Panc1 (cell line): ENCODE results near the gene NNT. TPM values are rescaled to one million over a fixed set of nuclear protein-coding genes. Genes with fewer than 3 reads are reported as not detected.

ENCODE experiments used
- ATAC-seq: fragments of 200-7000 bp; cut with Tn5 transposase; 2 replicates; pipeline ENCODE4 v1.9.1; 2020; ENCODE audit warnings: mild to moderate bottlenecking, moderate library complexity
- BruUV-seq: library from RNA; stranded (reverse); fragments of 400-500 nt; replicated peaks from 2 replicates; lab custom pipeline; 2021; lab: Mats Ljungman, UMichigan
- CTCF ChIA-PET: fragments of 300-600 bp; sonication (Branson Sonifier 250); formaldehyde crosslinking; loops from one replicate; lab custom pipeline; 2022; ENCODE audit warnings: antibody characterized with exemption; lab: Charles Lee
- POLR2A ChIA-PET: fragments of 300-600 bp; sonication (Branson Sonifier 250); formaldehyde crosslinking; loops from one replicate; lab custom pipeline; 2022; ENCODE audit warnings: antibody characterized with exemption; lab: Charles Lee
- DNase-seq: peaks from one replicate; pipeline ENCODE4 v3.0.0-alpha.2; 2010; ENCODE audit warnings: low read depth, low spot score
- H3K27ac ChIP-seq: 2 replicates; pipeline ENCODE4 v1.5.1; 2011; ENCODE audit warnings: mild to moderate bottlenecking, low read length, inconsistent platforms
- H3K27me3 ChIP-seq: fragments of 200-500 bp; sonication (Bioruptor generic); 2 replicates; pipeline ENCODE4 v1.6.0; 2014; ENCODE audit warnings: low read length, inconsistent platforms; ENCODE audit not compliant: control insufficient read depth, insufficient read depth
- H3K36me3 ChIP-seq: fragments of 200-500 bp; sonication (Bioruptor generic); 2 replicates; pipeline ENCODE4 v1.5.1; 2014; ENCODE audit warnings: inconsistent platforms, mild to moderate bottlenecking, low read length, moderate library complexity; ENCODE audit not compliant: control insufficient read depth, insufficient read depth
- H3K4me1 ChIP-seq: 2 replicates; pipeline ENCODE4 v1.5.1; 2011; ENCODE audit warnings: inconsistent platforms, mild to moderate bottlenecking, low read length, moderate library complexity; ENCODE audit not compliant: control insufficient read depth, insufficient read depth
- H3K4me3 ChIP-seq, 2 experiments: 2 replicates each; pipeline ENCODE4 v1.5.1; 2011 to 2012; ENCODE audit warnings: low read depth in 2 of 2, low read length in 2 of 2, mild to moderate bottlenecking in 2 of 2, inconsistent platforms in 1 of 2, moderate library complexity in 1 of 2
- H3K9me3 ChIP-seq: fragments of 200-500 bp; sonication (Bioruptor generic); 2 replicates; pipeline ENCODE4 v1.5.1; 2014; ENCODE audit warnings: low read depth, mild to moderate bottlenecking, inconsistent platforms, low read length, moderate library complexity; ENCODE audit not compliant: control insufficient read depth, insufficient read depth
- POLR2AphosphoS5 ChIP-seq: IDR thresholded peaks from 2 replicates; pipeline ENCODE4 v1.6.1; 2012; ENCODE audit warnings: mild to moderate bottlenecking, low read depth, low read length, moderate library complexity
- SIN3A ChIP-seq: IDR thresholded peaks from 2 replicates; pipeline ENCODE4 v1.6.1; 2012; ENCODE audit warnings: low read depth, mild to moderate bottlenecking, low read length, moderate library complexity, borderline replicate concordance; ENCODE audit not compliant: insufficient read depth
- TCF7L2 ChIP-seq: IDR thresholded peaks from 2 replicates; pipeline ENCODE4 v1.6.1; 2011; ENCODE audit warnings: mild to moderate bottlenecking, low read depth, low read length, inconsistent platforms
- in situ Hi-C: cut with HindIII; loops from 2 replicates; pipeline ENCODE4 v1.10.0; 2016; ENCODE audit warnings: low sequenced_read_pairs, low pct_unique_long_range_greater_than_20kb
- intact Hi-C: fragments of 100-400 bp; cut with micrococcal nuclease; formaldehyde crosslinking; loops from one replicate; pipeline ENCODE4 v1.10.0; 2022; ENCODE audit not compliant: unreplicated experiment
- total RNA-seq: library from RNA; stranded (reverse); gene quantifications from one replicate; pipeline ENCODE4 v1.2.1, GENCODE V29; 2021; ENCODE audit not compliant: unreplicated experiment
- TF ChIP-seq, protein P1 (sequence below), 2 experiments: IDR thresholded peaks; 2 replicates each; pipeline ENCODE4 v1.6.1; 2011 to 2012; ENCODE audit warnings: low read depth in 2 of 2, control low read depth in 1 of 2, low read length in 1 of 2, mild to moderate bottlenecking in 1 of 2, moderate library complexity in 1 of 2; ENCODE audit not compliant: insufficient read depth in 1 of 2
- TF ChIP-seq, protein P2 (sequence below): fragments of 450-650 bp; IDR thresholded peaks from 2 replicates; pipeline ENCODE4 v1.5.1; 2017; ENCODE audit warnings: mild to moderate bottlenecking

NNT gene
- total RNA-seq, 1 experiment from 2014 or later = 78.7 TPM

DNA sequence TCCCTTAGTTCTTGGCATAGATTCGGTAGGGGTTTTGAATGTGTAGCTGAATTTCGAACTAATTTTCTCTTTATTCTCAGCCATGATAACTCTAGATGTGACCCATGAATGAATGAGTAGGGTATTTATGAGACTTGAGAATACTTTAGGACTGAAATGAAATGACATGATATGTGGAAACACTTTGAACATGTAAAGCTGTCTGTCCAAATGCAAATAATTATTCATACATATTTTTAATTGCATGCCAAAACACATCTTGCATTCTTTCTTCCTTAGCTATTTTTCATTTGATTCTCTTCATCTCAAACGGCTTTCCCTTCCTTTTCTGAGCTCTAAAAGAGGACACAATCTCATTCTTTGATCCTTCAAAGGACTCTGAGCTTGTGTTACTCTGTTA, 3.4 kb downstream of the NNT start:
- peaks cover 11% of the 10 kb centered on the region for H3K4me1 ChIP-seq
- no peaks in the 10 kb centered on the region; the same call in 1 of the 2 replicates for H3K9me3 ChIP-seq
- H3K4me3 ChIP-seq = no peak overlapping the region
- H3K27ac ChIP-seq = no peak overlapping the region
- CTCF ChIA-PET = no interaction called here
- in situ Hi-C loops = no loop called here
- DNase-seq (no peak), ATAC-seq (no peak)
- POLR2A ChIA-PET = no interaction called here
- TF ChIP-seq TCF7L2 = no peak
- TF ChIP-seq, protein P1, sequence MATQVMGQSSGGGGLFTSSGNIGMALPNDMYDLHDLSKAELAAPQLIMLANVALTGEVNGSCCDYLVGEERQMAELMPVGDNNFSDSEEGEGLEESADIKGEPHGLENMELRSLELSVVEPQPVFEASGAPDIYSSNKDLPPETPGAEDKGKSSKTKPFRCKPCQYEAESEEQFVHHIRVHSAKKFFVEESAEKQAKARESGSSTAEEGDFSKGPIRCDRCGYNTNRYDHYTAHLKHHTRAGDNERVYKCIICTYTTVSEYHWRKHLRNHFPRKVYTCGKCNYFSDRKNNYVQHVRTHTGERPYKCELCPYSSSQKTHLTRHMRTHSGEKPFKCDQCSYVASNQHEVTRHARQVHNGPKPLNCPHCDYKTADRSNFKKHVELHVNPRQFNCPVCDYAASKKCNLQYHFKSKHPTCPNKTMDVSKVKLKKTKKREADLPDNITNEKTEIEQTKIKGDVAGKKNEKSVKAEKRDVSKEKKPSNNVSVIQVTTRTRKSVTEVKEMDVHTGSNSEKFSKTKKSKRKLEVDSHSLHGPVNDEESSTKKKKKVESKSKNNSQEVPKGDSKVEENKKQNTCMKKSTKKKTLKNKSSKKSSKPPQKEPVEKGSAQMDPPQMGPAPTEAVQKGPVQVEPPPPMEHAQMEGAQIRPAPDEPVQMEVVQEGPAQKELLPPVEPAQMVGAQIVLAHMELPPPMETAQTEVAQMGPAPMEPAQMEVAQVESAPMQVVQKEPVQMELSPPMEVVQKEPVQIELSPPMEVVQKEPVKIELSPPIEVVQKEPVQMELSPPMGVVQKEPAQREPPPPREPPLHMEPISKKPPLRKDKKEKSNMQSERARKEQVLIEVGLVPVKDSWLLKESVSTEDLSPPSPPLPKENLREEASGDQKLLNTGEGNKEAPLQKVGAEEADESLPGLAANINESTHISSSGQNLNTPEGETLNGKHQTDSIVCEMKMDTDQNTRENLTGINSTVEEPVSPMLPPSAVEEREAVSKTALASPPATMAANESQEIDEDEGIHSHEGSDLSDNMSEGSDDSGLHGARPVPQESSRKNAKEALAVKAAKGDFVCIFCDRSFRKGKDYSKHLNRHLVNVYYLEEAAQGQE (IDR thresholded peaks at IDR 0.05; ENCODE audit: insufficient read depth in 1 of 2, low read depth in 2 of 2, low read length in 1 of 2) = no peak
- no peak for TF ChIP-seq POLR2AphosphoS5
- TF ChIP-seq SIN3A = no peak
- TF ChIP-seq, protein P2, sequence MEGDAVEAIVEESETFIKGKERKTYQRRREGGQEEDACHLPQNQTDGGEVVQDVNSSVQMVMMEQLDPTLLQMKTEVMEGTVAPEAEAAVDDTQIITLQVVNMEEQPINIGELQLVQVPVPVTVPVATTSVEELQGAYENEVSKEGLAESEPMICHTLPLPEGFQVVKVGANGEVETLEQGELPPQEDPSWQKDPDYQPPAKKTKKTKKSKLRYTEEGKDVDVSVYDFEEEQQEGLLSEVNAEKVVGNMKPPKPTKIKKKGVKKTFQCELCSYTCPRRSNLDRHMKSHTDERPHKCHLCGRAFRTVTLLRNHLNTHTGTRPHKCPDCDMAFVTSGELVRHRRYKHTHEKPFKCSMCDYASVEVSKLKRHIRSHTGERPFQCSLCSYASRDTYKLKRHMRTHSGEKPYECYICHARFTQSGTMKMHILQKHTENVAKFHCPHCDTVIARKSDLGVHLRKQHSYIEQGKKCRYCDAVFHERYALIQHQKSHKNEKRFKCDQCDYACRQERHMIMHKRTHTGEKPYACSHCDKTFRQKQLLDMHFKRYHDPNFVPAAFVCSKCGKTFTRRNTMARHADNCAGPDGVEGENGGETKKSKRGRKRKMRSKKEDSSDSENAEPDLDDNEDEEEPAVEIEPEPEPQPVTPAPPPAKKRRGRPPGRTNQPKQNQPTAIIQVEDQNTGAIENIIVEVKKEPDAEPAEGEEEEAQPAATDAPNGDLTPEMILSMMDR = no peak
- H3K27me3 ChIP-seq = no peaks in the 10 kb centered on the region
- intact Hi-C loops = no loop called here
- H3K36me3 ChIP-seq = no peaks in the 10 kb centered on the region; the same call in 1 of the 2 replicates
- BruUV-seq = TSS peak; percentile 45

DNA sequence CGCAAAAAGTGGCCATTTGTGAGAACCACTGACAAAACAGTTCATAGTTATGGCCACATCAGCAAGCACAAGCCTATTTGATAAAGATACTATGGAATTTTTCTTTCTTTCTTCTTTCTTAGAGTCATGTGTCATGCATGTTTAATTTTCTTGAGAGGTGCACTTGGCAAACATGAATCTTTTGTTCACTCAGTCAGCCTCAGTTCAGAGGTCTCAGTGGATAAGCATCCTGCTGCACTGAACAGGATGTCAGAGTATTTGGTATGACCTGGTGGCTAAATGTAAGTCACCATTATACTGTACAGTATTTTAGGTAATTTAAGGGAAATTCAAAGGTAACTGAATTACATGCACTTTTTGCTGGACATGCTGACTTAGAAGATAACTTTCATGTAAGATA, 5.4 kb downstream of the NNT start:
- H3K27me3 ChIP-seq = no peaks in the 10 kb centered on the region
- no peak for ATAC-seq
- intact Hi-C loops (no loop called here), in situ Hi-C loops (no loop called here)
- H3K4me3 ChIP-seq = no peak overlapping the region
- TF ChIP-seq SIN3A (no peak), TCF7L2 (no peak), POLR2AphosphoS5 (no peak)
- TF ChIP-seq, protein P1 (IDR thresholded peaks at IDR 0.05; ENCODE audit: insufficient read depth in 1 of 2, low read depth in 2 of 2, low read length in 1 of 2) = no peak
- TF ChIP-seq, protein P2 = no peak
- H3K36me3 ChIP-seq = peaks cover 4% of the 10 kb centered on the region; the same call in 1 of the 2 replicates
- no peak overlapping the region for H3K27ac ChIP-seq
- POLR2A ChIA-PET = interaction anchor here (0.7 kb wide), 1 partner anchor 12 kb away, joined by 3 read pairs; no protein-coding TSS in a partner anchor
- H3K4me1 ChIP-seq = peaks cover 5% of the 10 kb centered on the region
- BruUV-seq = no TSS peak
- no peaks in the 10 kb centered on the region; the same call in 1 of the 2 replicates for H3K9me3 ChIP-seq
- DNase-seq = no peak
- CTCF ChIA-PET = no interaction called here
